Activated CD8-positive, alpha-beta memory T cell treated with anti-CD3 and anti-CD28 coated beads for 48 hours (primary cell): ENCODE results near the gene CDH10.

Source experiments
- DNase-seq, 3 experiments: peaks; one replicate each; pipeline ENCODE4 v3.0.0-alpha.2; 2020; ENCODE audit warnings: low read depth in 2 of 3, low spot score in 2 of 3

CDH10 gene

DNA sequence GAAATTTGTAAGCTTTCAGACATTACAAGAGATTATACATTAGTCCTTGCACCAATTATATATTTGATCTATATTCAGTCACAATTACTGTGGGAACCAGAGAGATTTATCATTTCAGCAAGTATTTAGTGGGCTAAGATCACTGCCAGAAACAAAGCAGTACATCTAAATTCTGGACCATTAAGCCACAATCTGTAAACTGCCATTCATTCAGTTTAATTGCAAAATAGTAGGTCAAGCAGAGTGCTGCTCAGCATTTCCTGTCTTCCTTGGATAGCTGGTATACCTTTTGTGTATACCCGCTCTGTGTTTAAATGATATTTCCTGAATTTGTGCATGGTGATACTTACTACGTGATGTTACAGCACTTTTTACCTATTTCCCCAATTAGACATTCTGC is 42.6 kb downstream of the CDH10 start:
- DNase-seq: no peak

DNA sequence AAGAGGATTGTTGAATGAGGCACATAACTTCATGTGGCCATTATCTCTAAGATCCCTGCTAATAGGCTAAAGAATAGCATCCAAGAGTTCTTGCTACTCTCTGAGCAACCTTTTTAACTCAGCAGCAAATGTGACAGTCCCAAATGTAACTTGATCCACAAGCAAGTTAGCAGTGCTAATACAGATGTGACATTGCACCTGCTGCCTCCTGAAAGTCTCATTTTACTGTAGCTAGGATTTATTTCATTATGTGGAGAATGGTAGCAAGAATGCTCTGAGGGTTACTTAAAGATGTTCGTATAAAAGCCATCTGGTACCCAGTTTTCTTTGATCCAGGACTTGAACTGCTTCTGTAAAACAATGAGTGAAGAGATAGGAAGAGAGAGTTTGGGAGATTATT is 45.8 kb downstream of the CDH10 start:
- no peak for DNase-seq

DNA sequence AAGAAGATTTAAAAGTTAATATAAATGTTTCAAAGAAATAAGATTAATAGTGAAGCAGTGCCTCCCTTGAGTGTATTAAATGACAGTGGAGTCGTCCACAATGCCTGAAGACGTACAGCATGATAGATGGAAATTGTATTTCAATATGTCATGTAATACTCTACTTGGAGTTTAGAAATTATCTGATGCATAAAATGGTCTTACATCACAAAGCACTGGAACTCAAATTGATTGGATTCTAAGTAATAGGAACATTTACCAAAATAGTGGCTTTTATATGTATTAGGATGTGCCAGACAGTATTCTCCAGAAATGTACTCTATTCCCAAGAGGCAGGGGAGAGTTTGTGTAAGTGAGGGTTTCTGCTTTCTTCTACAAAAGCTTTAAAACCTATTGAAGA is 49.4 kb downstream of the CDH10 start:
- no peak for DNase-seq

DNA sequence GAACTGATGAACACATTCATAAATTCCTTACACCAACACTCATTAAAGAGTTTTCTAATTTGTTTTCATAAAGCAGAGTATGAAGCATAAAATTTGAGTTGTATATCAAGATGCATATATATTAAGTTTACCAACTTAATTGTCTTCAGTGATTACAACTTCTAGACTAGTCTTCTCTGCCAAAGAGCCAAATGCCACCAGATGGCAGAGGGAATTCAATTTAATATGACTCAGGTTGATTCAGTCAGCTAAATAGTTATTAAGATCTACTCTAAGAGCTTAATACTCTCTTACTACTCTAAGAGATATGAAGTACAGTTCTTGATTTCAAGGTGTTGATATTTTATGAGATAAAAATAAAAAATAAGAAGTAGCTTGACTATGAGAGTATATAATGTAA is 53.4 kb downstream of the CDH10 start:
- DNase-seq: no peak

DNA sequence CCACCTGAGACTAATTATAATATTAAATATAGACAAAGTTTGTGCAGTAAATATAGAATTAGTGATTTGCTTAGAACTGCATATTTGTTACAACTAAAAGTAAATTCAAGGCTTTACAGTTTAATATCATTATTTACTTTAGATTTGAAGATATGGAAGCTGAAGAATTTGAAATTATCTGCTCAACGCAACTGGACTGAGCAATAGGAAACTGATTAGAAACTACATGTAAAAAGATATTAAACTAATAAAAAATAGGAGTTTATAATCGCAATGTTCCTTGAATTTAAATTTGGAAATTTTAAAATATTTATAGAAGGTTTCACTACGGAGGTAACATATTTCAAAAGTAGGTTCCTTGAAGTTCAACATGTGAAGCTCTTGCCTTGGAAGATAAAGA is 55.2 kb downstream of the CDH10 start:
- DNase-seq: no peak

DNA sequence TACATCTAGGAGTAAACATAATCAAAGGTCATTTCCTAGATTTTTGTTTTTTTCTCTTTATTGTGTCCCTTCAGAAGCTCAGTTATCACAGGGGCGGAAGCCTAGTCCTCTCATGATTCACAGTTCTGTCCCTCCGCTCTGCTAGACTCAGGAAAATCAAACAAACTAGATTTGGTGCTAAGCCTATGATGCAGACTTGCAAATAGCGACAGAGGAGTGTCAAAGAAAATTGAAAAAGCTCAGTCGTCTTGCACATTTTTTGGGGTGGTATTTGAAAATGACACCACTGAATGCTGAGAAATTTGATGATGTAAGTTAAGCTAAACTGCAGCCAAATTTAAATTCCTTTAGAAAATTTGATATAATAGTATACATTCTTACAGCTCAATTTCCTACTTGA is 59.0 kb downstream of the CDH10 start:
- DNase-seq: no peak

DNA sequence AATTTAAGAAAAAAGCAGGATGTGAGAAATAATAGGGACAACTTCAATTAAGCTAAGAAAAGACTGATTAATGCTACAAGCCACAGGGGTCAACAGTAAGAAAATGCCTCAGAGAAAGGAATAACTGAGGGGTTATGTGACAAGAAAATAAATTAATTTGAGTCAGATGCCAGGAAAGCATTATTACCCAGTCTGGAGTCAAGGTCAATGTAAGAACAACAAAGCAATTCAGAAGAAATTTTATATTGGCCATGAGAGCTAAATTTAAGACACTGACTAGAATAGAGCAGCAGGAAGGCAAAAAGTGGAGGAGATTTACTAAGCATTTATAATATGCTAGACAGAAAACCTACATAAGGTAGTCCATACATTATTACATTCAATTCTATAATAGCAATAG is 73.5 kb downstream of the CDH10 start:
- DNase-seq: no peak

DNA sequence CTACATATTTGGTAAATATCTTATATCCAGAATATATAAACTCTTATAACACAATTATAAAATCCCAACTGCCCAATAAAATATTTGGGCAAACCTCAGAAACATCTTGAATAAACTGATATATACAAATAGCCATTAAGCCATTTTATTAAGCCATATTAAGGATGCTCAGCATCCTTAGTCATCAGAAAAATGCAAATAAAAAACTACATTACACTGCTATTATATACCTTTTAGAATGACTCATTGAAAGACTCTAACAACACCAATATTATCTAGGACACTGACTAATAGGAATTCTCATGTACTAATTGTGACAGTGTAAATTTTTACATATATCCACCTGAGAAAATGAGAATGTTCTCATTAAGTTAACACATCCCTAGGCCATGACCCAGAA is 77.8 kb downstream of the CDH10 start:
- no peak for DNase-seq

- no peak for DNase-seq
These were observed 89.5 kb downstream of the CDH10 start for GRCh38 chr5:24555229-24555628.

DNA sequence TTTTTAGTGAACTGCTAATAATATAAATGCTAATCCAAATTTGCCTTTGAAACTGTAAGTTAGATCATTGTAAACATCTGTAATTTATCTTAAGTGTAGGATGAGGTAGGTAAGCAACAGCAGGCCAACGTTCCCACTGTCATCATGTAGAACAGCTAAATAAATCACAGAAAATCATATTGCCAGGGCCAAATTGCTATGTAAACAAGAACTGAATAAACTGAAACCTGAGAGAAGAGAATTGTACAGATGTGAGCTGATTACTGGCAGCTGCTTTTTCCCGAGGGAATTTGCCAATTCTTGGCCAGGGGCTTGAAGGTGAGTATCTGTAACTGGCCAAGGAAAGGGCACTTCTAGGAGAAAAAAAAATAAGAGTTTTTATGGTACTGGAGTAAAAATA is 97.6 kb downstream of the CDH10 start:
- DNase-seq: no peak

GRCh38 chr5:24539613-24540012 is 105.2 kb downstream of the CDH10 start:
- DNase-seq: no peak

GRCh38 chr5:24538346-24538745 is 106.4 kb downstream of the CDH10 start:
- no peak for DNase-seq

DNA sequence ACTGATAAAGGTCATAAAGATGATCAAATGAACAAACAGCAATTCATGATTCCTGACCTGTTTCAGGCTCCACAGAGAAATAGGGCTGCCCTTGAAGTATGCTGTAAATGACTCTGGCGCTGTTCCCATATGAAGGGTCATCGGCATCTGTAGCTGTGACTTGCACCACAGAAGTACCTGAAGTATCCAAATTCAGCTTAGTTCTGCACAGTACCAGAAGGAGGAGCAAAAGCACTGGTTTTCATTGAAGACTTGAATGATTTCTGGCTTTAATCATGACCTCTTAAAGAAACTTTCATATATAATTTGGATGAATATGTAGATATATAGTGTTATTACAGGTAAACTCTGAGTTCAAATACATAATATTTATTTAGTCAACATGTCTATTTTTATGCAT is 109.1 kb downstream of the CDH10 start:
- no peak for DNase-seq

DNA sequence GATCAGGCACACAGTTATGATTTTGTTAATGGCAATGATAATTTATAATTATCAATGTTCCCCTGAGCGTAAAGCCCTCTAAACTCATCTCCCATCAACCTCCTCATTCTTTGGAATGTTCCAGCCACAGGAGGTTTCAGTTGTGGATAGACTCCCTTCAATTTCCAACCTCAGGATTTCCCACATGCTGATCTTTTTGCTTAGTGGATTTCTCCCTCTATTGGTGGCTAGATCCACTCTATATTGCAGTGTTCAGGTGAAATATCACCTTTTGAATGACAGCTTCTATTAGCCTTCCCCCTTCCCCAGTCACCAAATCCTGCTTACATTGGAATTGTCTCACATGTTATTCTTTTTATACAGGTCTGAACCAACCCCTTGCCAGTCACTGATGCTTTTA is 113.9 kb downstream of the CDH10 start:
- DNase-seq: no peak

GRCh38 chr5:24525414-24525813 is 119.4 kb downstream of the CDH10 start:
- DNase-seq: no peak

GRCh38 chr5:24512423-24512822 is 132.4 kb downstream of the CDH10 start:
- DNase-seq: no peak

GRCh38 chr5:24510523-24510988 is 134.2 kb downstream of the CDH10 start:
- no peak for DNase-seq

DNA sequence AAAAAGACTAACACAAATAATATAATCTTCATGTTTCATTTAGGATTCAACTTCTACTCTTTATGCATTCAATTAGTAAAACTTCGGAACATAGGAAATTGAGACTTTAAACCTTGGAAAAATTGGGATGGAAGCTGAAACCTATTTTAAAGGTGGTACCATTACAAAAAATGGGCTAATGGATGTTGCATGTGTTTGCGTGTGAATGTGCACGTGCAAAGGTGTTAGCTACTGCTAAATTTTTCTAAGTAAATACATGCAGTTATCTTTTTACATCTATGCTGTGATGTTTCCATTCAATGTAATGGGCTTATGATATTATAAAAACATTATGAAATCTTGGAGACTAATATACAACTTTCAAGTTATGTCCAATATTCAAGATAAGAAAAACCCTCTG is 134.8 kb downstream of the CDH10 start:
- DNase-seq: no peak

GRCh38 chr5:24505258-24505657 is 139.5 kb downstream of the CDH10 start:
- DNase-seq: no peak

DNA sequence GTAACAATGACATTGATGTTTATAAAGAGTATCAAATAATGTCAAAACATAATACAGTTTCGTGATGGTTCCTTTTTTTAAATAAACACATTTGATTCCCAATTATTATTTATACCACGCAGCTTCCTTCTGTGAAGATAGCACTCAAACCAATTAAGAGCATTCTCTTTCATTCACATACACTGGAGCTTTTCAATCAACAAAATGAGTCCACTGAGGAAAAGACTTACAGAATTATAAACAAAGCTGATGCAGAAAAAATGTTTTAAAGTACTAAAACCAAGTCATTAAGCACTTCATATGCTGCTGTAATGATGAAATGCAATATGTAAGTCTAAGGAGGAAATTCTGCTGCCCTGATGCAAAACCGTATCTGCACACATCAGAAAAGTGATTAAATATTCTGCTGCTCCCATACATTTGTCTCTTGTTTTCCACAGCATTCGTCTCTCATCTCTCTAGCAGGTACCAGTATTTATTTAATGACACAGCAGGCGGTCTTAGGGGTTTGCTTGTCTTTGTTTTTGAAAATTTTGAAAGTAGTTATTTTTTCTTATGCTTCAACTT is 147.1 kb downstream of the CDH10 start:
- DNase-seq: no peak

DNA sequence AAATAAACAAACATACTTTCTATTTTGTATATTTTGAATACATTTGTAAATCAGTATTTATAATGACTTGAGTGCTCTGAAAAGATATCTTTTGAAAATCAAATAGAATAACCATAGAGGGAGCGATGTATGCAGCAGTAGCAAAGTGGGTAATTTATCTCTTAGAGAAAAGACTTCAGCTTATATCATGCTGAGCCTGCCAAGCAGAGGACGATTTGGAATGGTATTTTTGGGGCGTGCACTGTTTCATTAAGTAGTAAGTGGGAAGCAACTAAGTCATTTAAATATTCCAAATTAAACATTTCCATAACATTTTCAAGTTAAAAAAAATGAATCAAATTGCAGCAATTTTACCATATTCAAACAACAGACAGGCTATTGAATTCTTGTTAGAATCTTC is 147.6 kb downstream of the CDH10 start:
- no peak for DNase-seq

DNA sequence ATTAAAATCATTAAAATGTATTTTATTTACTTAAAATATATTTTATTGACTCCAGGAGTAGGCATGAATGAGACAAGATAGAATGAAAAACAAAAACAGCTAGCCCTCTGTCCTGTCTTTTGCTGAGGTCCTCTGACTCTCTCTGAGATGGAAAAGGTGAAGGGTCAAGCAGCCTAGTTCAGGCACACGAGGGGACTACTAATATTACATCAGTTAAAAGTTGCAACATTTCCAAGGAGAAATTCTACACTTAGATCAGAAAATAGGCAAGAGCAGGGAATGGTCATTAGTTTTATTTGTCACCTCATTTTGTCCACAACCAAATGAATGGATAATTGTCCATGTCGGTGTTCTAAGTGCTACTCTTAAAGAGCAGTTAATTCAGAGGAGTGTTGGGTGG is 148.5 kb downstream of the CDH10 start:
- DNase-seq: no peak

DNA sequence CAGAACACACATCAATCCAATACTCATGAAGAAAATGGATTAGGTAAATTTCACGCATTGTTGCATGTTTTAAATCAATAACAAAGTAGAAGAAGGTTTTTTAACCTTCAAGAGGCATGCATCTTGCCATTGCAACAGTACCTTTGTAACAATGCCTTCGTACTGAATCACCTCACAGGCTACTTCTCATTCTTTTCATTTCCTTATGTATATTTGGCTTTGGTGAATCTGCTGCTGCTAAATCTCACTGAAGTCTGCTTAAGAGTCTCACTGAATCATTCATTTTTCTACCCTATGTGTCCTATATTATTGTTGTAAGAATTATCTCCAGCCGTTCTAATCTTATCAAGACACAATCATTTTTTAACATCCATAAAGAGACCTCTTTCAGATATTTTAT is 152.5 kb downstream of the CDH10 start:
- no peak for DNase-seq

- DNase-seq: no peak
These were observed 153.3 kb downstream of the CDH10 start for GRCh38 chr5:24491490-24491889.
